Endothelial cell (in vitro differentiated cells): ENCODE measurements around the gene PTTG1IP. TPM values are rescaled to one million over a fixed set of nuclear protein-coding genes. Genes with fewer than 3 reads are reported as not detected.
A peak's percentile ranks its signal among the peaks of the same experiment; 100 is the strongest.

ENCODE experiments used
- DNase-seq: peaks from one replicate; pipeline ENCODE4 v3.0.0; 2021; ENCODE audit warnings: low spot score
- H3K27ac Mint-ChIP-seq: one replicate; pipeline ENCODE4 v1.8.0; 2021; ENCODE audit warnings: mixed read lengths, inconsistent platforms; ENCODE audit not compliant: unreplicated experiment
- H3K27me3 Mint-ChIP-seq: one replicate; pipeline ENCODE4 v1.8.0; 2021; ENCODE audit warnings: mild to moderate bottlenecking, moderate library complexity, mixed read lengths, inconsistent platforms; ENCODE audit not compliant: unreplicated experiment
- H3K36me3 Mint-ChIP-seq: one replicate; pipeline ENCODE4 v1.8.0; 2021; ENCODE audit warnings: mild to moderate bottlenecking, low read depth, mixed read lengths, inconsistent platforms; ENCODE audit not compliant: unreplicated experiment
- H3K4me1 Mint-ChIP-seq: one replicate; pipeline ENCODE4 v1.8.0; 2021; ENCODE audit warnings: mild to moderate bottlenecking, mixed read lengths, inconsistent platforms; ENCODE audit not compliant: unreplicated experiment
- H3K4me3 Mint-ChIP-seq: one replicate; pipeline ENCODE4 v1.8.0; 2021; ENCODE audit warnings: mild to moderate bottlenecking, mixed read lengths, inconsistent platforms; ENCODE audit not compliant: unreplicated experiment
- H3K9me3 Mint-ChIP-seq: one replicate; pipeline ENCODE4 v1.8.0; 2021; ENCODE audit warnings: mixed read lengths, inconsistent platforms; ENCODE audit not compliant: unreplicated experiment
- total RNA-seq: library from RNA; stranded (reverse); fragmentation: NEBNext Ultra II Directional; extraction: Animal tissue kit (Norgen Biotek cat#: 25700); gene quantifications from one replicate; pipeline ENCODE4 v1.2.1, GENCODE V29; 2021; ENCODE audit not compliant: unreplicated experiment
- TF ChIP-seq, protein P1 (sequence below): fragments of 200-600 bp; sonication (generic); IDR thresholded peaks from one replicate; pipeline ENCODE4 v1.5.0; 2021; ENCODE audit warnings: antibody characterized with exemption; ENCODE audit not compliant: unreplicated experiment

PTTG1IP gene
- total RNA-seq, 1 donor from 2014 or later: 223 TPM

DNA sequence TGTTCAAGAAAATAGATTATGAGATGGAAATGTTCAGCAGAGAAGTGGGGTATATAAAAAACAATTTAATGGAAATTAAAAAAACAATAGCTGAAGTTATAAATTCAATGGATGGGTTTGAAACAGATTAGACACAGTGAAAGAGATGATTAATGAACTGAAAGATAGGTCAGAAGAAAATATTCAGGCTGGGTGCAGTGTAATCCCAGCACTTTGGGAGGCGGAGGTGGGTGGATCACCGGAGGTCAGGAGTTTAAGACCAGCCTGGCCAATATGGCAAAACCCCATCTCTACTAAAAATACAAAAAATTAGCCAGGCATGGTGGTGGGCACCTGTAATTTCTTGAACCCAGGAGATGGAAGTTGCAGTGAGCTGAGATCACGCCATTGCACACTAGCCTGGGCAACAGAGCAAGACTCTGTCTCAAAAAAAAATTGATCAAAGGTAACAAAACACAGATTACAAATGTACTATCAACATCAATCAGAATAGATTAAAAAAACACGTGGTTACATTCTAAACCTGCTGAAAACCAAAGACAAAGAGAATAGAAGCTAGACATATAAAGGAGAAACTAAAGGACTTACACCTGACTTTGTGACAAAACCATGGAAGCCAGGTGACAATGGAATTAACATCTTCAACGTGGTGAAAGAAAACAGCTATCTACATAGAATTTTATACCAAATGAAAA, 50.9 kb downstream of the PTTG1IP start:
- TF ChIP-seq, protein P1, sequence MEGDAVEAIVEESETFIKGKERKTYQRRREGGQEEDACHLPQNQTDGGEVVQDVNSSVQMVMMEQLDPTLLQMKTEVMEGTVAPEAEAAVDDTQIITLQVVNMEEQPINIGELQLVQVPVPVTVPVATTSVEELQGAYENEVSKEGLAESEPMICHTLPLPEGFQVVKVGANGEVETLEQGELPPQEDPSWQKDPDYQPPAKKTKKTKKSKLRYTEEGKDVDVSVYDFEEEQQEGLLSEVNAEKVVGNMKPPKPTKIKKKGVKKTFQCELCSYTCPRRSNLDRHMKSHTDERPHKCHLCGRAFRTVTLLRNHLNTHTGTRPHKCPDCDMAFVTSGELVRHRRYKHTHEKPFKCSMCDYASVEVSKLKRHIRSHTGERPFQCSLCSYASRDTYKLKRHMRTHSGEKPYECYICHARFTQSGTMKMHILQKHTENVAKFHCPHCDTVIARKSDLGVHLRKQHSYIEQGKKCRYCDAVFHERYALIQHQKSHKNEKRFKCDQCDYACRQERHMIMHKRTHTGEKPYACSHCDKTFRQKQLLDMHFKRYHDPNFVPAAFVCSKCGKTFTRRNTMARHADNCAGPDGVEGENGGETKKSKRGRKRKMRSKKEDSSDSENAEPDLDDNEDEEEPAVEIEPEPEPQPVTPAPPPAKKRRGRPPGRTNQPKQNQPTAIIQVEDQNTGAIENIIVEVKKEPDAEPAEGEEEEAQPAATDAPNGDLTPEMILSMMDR: no peak
- peaks cover 10% of the 10 kb centered on the region for H3K27me3 Mint-ChIP-seq
- peaks cover 20% of the 10 kb centered on the region for H3K36me3 Mint-ChIP-seq
- H3K4me1 Mint-ChIP-seq: no peaks in the 10 kb centered on the region
- peaks cover 21% of the 10 kb centered on the region for H3K9me3 Mint-ChIP-seq
- no peak overlapping the region for H3K27ac Mint-ChIP-seq
- no peak for DNase-seq
- no peak overlapping the region for H3K4me3 Mint-ChIP-seq

DNA sequence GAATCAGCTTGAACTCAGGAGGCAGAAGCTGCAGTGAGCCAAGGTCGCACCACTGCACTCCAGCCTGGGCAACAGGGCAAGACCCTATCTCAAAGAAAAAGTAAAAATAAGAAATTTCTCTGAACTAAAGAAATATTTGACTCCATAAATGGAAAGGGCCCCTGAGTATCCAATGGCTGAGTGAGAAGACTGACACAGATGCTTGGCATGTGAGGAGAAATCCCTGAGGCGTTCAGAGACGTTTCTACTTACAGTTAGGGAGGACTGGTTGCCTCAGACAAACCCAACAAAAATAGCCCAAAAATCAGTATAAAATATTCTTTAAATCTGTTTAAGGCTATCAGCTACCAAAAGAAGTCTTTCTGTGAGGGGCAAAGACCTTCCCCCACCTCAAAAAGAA, 52.6 kb downstream of the PTTG1IP start:
- H3K27ac Mint-ChIP-seq: no peak overlapping the region
- DNase-seq: no peak
- TF ChIP-seq, protein P1: no peak
- peaks cover 12% of the 10 kb centered on the region for H3K36me3 Mint-ChIP-seq
- peaks cover 3% of the 10 kb centered on the region for H3K4me1 Mint-ChIP-seq
- H3K27me3 Mint-ChIP-seq: peaks cover 10% of the 10 kb centered on the region
- H3K9me3 Mint-ChIP-seq: peaks cover 16% of the 10 kb centered on the region
- no peak overlapping the region for H3K4me3 Mint-ChIP-seq

DNA sequence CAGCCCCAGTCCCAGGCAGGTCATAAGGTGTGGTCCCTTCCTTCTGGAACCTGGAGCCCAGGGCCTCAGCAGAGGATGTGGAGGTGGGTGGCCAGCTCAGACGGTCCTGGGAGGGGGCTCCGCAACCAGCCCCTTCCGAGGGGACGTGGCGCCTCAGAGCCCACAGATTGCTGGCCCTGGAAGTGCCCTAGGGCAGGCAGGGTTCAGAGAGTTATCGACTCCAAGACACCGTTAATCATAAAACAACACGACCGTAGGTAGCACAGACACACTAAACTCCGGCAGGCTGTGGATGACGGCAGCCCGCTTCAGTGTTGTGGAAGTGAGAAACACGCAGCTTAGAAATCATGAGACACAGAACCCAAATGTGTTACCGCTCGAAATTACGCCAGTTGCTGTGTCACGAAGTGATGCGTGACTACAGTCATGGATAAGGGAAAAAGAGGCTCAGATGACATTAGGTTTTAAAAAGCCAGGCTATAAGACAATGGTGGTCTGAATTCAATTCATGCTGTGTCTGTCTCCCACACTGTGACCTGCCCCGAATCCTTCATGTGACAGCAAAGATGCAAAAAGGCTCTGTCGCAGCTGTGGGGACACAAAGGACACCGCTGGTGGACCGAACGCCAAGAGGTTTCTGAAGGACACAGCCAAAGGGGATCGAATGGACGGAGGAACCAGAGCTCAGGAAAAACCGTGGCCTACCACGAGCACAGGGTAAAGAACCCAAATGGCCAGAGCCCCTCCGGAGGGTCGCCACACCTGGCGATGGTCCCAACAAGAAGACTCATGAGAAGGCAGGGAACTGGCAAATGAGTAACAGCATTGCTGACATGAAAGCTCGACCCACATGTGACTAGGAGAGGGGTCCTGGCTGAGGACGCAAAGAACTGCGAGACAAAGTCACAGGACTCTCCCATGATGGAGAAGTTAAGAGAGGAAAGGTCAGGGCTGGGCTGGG, 53.9 kb downstream of the PTTG1IP start:
- H3K4me3 Mint-ChIP-seq: peak overlapping the region; percentile 49
- H3K4me1 Mint-ChIP-seq: peaks cover 3% of the 10 kb centered on the region
- peaks cover 12% of the 10 kb centered on the region for H3K36me3 Mint-ChIP-seq
- no peak for DNase-seq
- H3K9me3 Mint-ChIP-seq: peaks cover 16% of the 10 kb centered on the region
- H3K27ac Mint-ChIP-seq: peak overlapping the region; percentile 36
- TF ChIP-seq, protein P1: no peak
- peaks cover 10% of the 10 kb centered on the region for H3K27me3 Mint-ChIP-seq

DNA sequence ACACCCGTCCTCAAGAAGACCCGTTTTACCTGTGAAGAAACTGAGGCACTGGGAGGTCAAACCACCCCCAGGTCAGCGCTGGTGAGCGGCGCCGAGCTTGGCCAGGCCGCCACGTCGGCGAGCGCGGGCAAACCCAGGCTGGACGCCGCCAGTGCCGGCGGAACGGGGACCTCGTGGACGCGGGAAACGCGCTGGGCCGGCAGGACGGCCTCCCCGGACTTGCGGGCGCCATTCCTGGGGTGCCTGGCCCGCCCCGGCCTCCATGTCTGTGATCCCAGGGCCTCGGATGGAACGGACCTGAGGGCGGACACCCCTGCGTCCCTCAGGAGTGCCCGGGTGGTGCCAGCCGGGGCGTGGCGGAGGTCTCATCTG, 54.9 kb downstream of the PTTG1IP start:
- Mint-ChIP-seq H3K36me3 (peaks cover 10% of the 10 kb centered on the region), H3K9me3 (peaks cover 13% of the 10 kb centered on the region), H3K4me3 (no peak overlapping the region), H3K27me3 (peaks cover 8% of the 10 kb centered on the region), H3K27ac (no peak overlapping the region), H3K4me1 (peaks cover 3% of the 10 kb centered on the region)
- TF ChIP-seq, protein P1: no peak
- DNase-seq: no peak
